ENCODE measurements around the gene PRSS48. TPM values are rescaled to one million over a fixed set of nuclear protein-coding genes. Genes with fewer than 3 reads are reported as not detected.

PRSS48 gene
- polyA plus RNA-seq, 1 donor from 2014 or later = not detected

GRCh38 chr4:151294833-151295496 is 18.0 kb downstream of the PRSS48 start:
- Histone ChIP-seq H3K4me2 (ENCODE audit: low read length) (no peak overlapping the region), H3K36me3 (ENCODE audit: insufficient read depth, low read length) (no peaks in the 10 kb centered on the region), H3K9ac (ENCODE audit: low read length) (no peak overlapping the region), H3K9me3 (ENCODE audit: low read length) (no peaks in the 10 kb centered on the region), H3K27ac (ENCODE audit: low read length) (no peak overlapping the region), H4K20me1 (ENCODE audit: insufficient read depth) (no peaks in the 10 kb centered on the region), H3F3A (ENCODE audit: insufficient read depth, low read length, poor library complexity, severe bottlenecking) (no peaks in the 10 kb centered on the region), H2AFZ (ENCODE audit: low read depth, low read length) (no peak overlapping the region), H3K79me2 (replicated peaks; ENCODE audit: insufficient read depth, low read length) (no peaks in the 10 kb centered on the region), H3K27me3 (ENCODE audit: insufficient read depth, low read depth, low read length) (no peaks in the 10 kb centered on the region), H3K4me3 (ENCODE audit: low read length) (no peak overlapping the region), H3K9me2 (ENCODE audit: insufficient read depth, low read length) (no peaks in the 10 kb centered on the region)
- TF ChIP-seq TAF1 (IDR thresholded peaks at IDR 0.05; ENCODE audit: low read depth) (no peak), RAD21 (conservative IDR thresholded peaks at IDR 0.05) (no peak), EZH2 (IDR thresholded peaks at IDR 0.05; ENCODE audit: borderline replicate concordance, insufficient read depth, low read length, poor library complexity, severe bottlenecking) (no peak), REST (IDR thresholded peaks at IDR 0.05; ENCODE audit: borderline replicate concordance) (no peak), MXI1 (conservative IDR thresholded peaks at IDR 0.05; ENCODE audit: poor library complexity, severe bottlenecking) (no peak), EP300 (conservative IDR thresholded peaks at IDR 0.05; ENCODE audit: poor library complexity, severe bottlenecking) (no peak), SMC3 (conservative IDR thresholded peaks at IDR 0.05; ENCODE audit: poor library complexity) (no peak), POLR2AphosphoS5 (IDR thresholded peaks at IDR 0.05) (no peak)
- TF ChIP-seq, protein P1, sequence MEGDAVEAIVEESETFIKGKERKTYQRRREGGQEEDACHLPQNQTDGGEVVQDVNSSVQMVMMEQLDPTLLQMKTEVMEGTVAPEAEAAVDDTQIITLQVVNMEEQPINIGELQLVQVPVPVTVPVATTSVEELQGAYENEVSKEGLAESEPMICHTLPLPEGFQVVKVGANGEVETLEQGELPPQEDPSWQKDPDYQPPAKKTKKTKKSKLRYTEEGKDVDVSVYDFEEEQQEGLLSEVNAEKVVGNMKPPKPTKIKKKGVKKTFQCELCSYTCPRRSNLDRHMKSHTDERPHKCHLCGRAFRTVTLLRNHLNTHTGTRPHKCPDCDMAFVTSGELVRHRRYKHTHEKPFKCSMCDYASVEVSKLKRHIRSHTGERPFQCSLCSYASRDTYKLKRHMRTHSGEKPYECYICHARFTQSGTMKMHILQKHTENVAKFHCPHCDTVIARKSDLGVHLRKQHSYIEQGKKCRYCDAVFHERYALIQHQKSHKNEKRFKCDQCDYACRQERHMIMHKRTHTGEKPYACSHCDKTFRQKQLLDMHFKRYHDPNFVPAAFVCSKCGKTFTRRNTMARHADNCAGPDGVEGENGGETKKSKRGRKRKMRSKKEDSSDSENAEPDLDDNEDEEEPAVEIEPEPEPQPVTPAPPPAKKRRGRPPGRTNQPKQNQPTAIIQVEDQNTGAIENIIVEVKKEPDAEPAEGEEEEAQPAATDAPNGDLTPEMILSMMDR (IDR thresholded peaks at IDR 0.05; ENCODE audit: poor library complexity, severe bottlenecking) = no peak

GRCh38 chr4:151296227-151296626 is 19.3 kb downstream of the PRSS48 start:
- TF ChIP-seq EZH2 (IDR thresholded peaks at IDR 0.05; ENCODE audit: borderline replicate concordance, insufficient read depth, low read length, poor library complexity, severe bottlenecking) (no peak), MXI1 (conservative IDR thresholded peaks at IDR 0.05; ENCODE audit: poor library complexity, severe bottlenecking) (no peak), POLR2AphosphoS5 (IDR thresholded peaks at IDR 0.05) (no peak), RAD21 (conservative IDR thresholded peaks at IDR 0.05) (no peak), TAF1 (IDR thresholded peaks at IDR 0.05; ENCODE audit: low read depth) (no peak), SMC3 (conservative IDR thresholded peaks at IDR 0.05; ENCODE audit: poor library complexity) (no peak), REST (IDR thresholded peaks at IDR 0.05; ENCODE audit: borderline replicate concordance) (no peak), EP300 (conservative IDR thresholded peaks at IDR 0.05; ENCODE audit: poor library complexity, severe bottlenecking) (no peak)
- TF ChIP-seq, protein P1 (IDR thresholded peaks at IDR 0.05; ENCODE audit: poor library complexity, severe bottlenecking) = no peak
- Histone ChIP-seq H3K9ac (ENCODE audit: low read length) (no peak overlapping the region), H3K4me2 (ENCODE audit: low read length) (no peak overlapping the region), H3K27me3 (ENCODE audit: insufficient read depth, low read depth, low read length) (no peaks in the 10 kb centered on the region), H3K4me3 (ENCODE audit: low read length) (no peak overlapping the region), H3K27ac (ENCODE audit: low read length) (no peak overlapping the region), H2AFZ (ENCODE audit: low read depth, low read length) (no peak overlapping the region), H3K79me2 (replicated peaks; ENCODE audit: insufficient read depth, low read length) (no peaks in the 10 kb centered on the region), H4K20me1 (ENCODE audit: insufficient read depth) (no peaks in the 10 kb centered on the region), H3K36me3 (ENCODE audit: insufficient read depth, low read length) (no peaks in the 10 kb centered on the region), H3K9me2 (ENCODE audit: insufficient read depth, low read length) (no peaks in the 10 kb centered on the region), H3F3A (ENCODE audit: insufficient read depth, low read length, poor library complexity, severe bottlenecking) (no peaks in the 10 kb centered on the region), H3K9me3 (ENCODE audit: low read length) (no peaks in the 10 kb centered on the region)

All from neural cell (in vitro differentiated cells).